Smooth muscle cell (in vitro differentiated cells): ENCODE data around the gene DLX6. TPM values are rescaled to one million over a fixed set of nuclear protein-coding genes. Genes with fewer than 3 reads are reported as not detected.
A peak's percentile ranks its signal among the peaks of the same experiment; 100 is the strongest.

ENCODE experiments used
- DNase-seq: peaks from one replicate; lab custom pipeline; 2025; ENCODE audit not compliant: unreplicated experiment; lab: John Stamatoyannopoulos, UW
- H2AFZ ChIP-seq: fragments of 200-600 bp; sonication (generic); 2 replicates; pipeline ENCODE4 v1.6.0; 2016; ENCODE audit warnings: antibody characterized with exemption, low read depth, mild to moderate bottlenecking
- H3F3A ChIP-seq: fragments of 200-600 bp; sonication (generic); 2 replicates; pipeline ENCODE4 v1.6.0; 2017; ENCODE audit warnings: antibody characterized with exemption, low read depth
- H3K27ac ChIP-seq: fragments of 200-600 bp; sonication (generic); 2 replicates; pipeline ENCODE4 v1.5.1; 2016; ENCODE audit warnings: low read depth, mild to moderate bottlenecking
- H3K27me3 ChIP-seq: fragments of 200-600 bp; sonication (generic); 2 replicates; pipeline ENCODE4 v1.6.1; 2016; ENCODE audit warnings: low read depth, mild to moderate bottlenecking
- H3K36me3 ChIP-seq: fragments of 200-600 bp; sonication (generic); 2 replicates; pipeline ENCODE4 v1.5.1; 2016; ENCODE audit warnings: low read depth
- H3K4me1 ChIP-seq: fragments of 200-600 bp; sonication (generic); 2 replicates; pipeline ENCODE4 v1.5.1; 2016; ENCODE audit warnings: low read depth
- H3K4me2 ChIP-seq: fragments of 200-600 bp; sonication (generic); 2 replicates; pipeline ENCODE4 v1.6.0; 2016; ENCODE audit warnings: mild to moderate bottlenecking
- H3K4me3 ChIP-seq: fragments of 200-600 bp; sonication (generic); 2 replicates; pipeline ENCODE4 v1.5.1; 2016; ENCODE audit warnings: mild to moderate bottlenecking
- H3K79me2 ChIP-seq: fragments of 200-600 bp; sonication (generic); 2 replicates; pipeline ENCODE4 v1.6.0; 2016; ENCODE audit warnings: low read depth, mild to moderate bottlenecking
- H3K9ac ChIP-seq: fragments of 200-600 bp; sonication (generic); 2 replicates; pipeline ENCODE4 v1.6.0; 2016; ENCODE audit warnings: low read depth
- H3K9me3 ChIP-seq: fragments of 200-600 bp; sonication (generic); replicated peaks from 2 replicates; pipeline ENCODE4 v1.5.1; 2016; ENCODE audit warnings: low read depth
- H4K20me1 ChIP-seq: fragments of 200-600 bp; sonication (generic); 2 replicates; pipeline ENCODE4 v1.6.0; 2016; ENCODE audit warnings: low read depth
- CTCF ChIP-seq: fragments of 200-600 bp; sonication (generic); IDR thresholded peaks from 2 replicates; pipeline ENCODE4 v1.5.1; 2017; ENCODE audit warnings: borderline replicate concordance, mild to moderate bottlenecking, antibody characterized with exemption; ENCODE audit not compliant: insufficient read depth, poor library complexity, severe bottlenecking
- WGBS: methylation state at CpG from one replicate; pipeline ENCODE4 v1.1.7; 2016; ENCODE audit warnings: low lambda C conversion rate; 5-methylcytosine and 5-hydroxymethylcytosine counted together
- polyA plus RNA-seq: library from polyadenylated mRNA; unstranded; fragments of >200 nt; fragmentation: Nextera tagmentation; extraction: Ambion mirVana; gene quantifications from 2 replicates; pipeline ENCODE4 v1.2.1, GENCODE V29; 2016
- total RNA-seq: library from RNA; depleted of rRNA; stranded (reverse); fragments of >200 nt; gene quantifications from 2 replicates; pipeline ENCODE4 v1.2.3, GENCODE V29; 2014

Gene DLX6
- total and polyA plus RNA-seq, 2 experiments from 2014 or later: 0.43 to 2.6 TPM

DNA sequence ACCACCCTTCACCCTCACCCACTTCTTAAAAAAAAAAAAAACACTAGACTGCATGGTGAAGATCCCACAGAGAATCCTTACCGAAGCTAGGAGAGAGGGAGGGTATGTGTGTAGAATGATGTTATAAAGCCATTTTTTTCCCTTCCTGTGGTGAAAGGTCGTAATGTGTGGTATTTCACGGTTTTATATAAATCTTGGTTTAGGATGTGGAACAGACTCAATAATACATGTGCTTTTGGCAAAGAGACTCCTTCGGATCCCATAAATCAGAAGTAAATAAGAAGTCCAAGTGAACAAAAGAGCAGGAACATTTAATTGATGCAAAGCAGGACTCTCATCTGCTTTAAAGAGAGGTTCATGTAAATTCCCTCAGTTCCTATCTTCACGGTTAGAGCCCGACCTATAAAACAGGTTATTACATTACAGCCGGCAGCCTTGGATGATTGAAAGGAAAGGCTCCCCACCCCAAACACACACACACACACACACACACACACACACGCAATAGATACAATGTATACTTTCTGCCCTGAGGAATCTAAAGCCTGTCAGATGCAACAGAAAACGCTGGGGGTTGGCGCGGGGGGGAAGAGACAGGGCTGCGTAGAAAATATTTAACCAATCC lies 10.5 kb downstream of the DLX6 start:
- peaks cover 25% of the 10 kb centered on the region for H3K4me1 ChIP-seq
- WGBS: 14% methylated on average over 12 of the region's 12 CpGs
- H3F3A ChIP-seq: no peaks in the 10 kb centered on the region
- no peak for DNase-seq
- H3K9ac ChIP-seq: no peak overlapping the region
- H4K20me1 ChIP-seq: no peaks in the 10 kb centered on the region
- peak overlapping the region; percentile 82 for H3K4me2 ChIP-seq
- no peak overlapping the region for H3K27ac ChIP-seq
- TF ChIP-seq CTCF: no peak
- peaks cover 100% of the 10 kb centered on the region for H3K27me3 ChIP-seq
- no peaks in the 10 kb centered on the region for H3K9me3 ChIP-seq
- no peak overlapping the region for H2AFZ ChIP-seq
- peak overlapping the region; percentile 64 for H3K4me3 ChIP-seq
- no peaks in the 10 kb centered on the region for H3K79me2 ChIP-seq
- no peaks in the 10 kb centered on the region for H3K36me3 ChIP-seq

GRCh38 chr7:97016381-97017191 lies 11.2 kb downstream of the DLX6 start:
- Histone ChIP-seq H3K4me3 (peak overlapping the region; percentile 64), H3K79me2 (no peaks in the 10 kb centered on the region), H4K20me1 (no peaks in the 10 kb centered on the region), H2AFZ (peak overlapping the region; percentile 49), H3K27ac (no peak overlapping the region), H3K9me3 (no peaks in the 10 kb centered on the region), H3K4me2 (peak overlapping the region; percentile 82), H3K27me3 (peaks cover 98% of the 10 kb centered on the region), H3K36me3 (no peaks in the 10 kb centered on the region), H3K4me1 (peaks cover 32% of the 10 kb centered on the region), H3F3A (no peaks in the 10 kb centered on the region), H3K9ac (no peak overlapping the region)
- WGBS: under 1% methylated on average over 42 of the region's 55 CpGs
- no peak for DNase-seq
- TF ChIP-seq CTCF: no peak

- Histone ChIP-seq H4K20me1 (peaks cover 3% of the 10 kb centered on the region), H3F3A (peaks cover 5% of the 10 kb centered on the region), H3K4me1 (peaks cover 41% of the 10 kb centered on the region), H3K79me2 (no peaks in the 10 kb centered on the region), H2AFZ (no peak overlapping the region), H3K36me3 (no peaks in the 10 kb centered on the region), H3K9me3 (no peaks in the 10 kb centered on the region), H3K9ac (no peak overlapping the region), H3K27me3 (peaks cover 89% of the 10 kb centered on the region), H3K27ac (no peak overlapping the region), H3K4me3 (peak overlapping the region; percentile 64), H3K4me2 (peak overlapping the region; percentile 82)
- no peak for DNase-seq
- no peak for TF ChIP-seq CTCF
- 11% methylated on average over 30 of the region's 37 CpGs for WGBS
These were observed 12.1 kb downstream of the DLX6 start for GRCh38 chr7:97017192-97018125.
